Measurements from ENCODE around the gene XPC.
A peak's percentile ranks its signal among the peaks of the same experiment; 100 is the strongest.
"Not testable (repeated sequence)": the region's sequence is repeated elsewhere in the genome, so short reads cannot be mapped to it uniquely, and the experiment has no call there.

Gene XPC

DNA sequence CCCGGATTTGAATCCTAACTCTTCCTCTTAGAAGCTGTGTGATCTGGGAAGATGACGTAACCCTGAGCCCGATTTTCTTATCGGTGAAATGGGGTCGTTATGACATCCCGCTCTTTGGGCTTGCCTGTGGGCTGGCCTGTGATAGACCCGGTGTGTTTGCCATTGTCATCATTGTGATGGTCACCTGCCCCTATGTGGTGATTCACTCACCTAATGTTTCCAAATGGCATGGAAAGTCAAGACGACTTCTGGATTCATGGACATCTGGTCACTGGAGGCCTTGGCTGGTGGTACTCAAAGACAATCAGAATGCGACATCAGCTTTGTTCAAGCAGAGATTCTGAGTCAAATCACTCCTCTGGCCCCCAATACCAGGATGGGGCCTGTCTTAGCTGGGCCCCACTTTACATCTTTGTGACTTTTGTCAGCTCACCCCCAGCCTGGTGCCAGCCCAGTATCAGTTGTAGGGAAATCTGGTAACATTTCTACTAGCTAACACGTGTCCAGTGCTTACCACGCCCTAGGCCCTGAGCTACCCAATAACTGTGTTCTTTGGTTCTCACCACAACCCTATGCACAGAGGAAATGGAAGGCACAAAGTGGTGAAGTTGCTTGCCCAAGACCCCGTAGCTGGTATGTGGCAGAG, 50.8 kb downstream of the XPC start:
- Histone ChIP-seq H3K4me3 (ENCODE audit: low read length) (no peak overlapping the region), H3K36me3 (ENCODE audit: control insufficient read depth, low read depth, low read length) (peaks cover 23% of the 10 kb centered on the region), H3K9me3 (ENCODE audit: control insufficient read depth, low read depth, low read length) (no peaks in the 10 kb centered on the region), H3K9ac (ENCODE audit: low read length) (no peak overlapping the region), H3K27ac (ENCODE audit: low read length) (no peak overlapping the region), H3K4me1 (ENCODE audit: control insufficient read depth, low read depth, low read length) (peaks cover 16% of the 10 kb centered on the region), H3K27me3 (ENCODE audit: control insufficient read depth, insufficient read depth, low read length) (no peaks in the 10 kb centered on the region)

DNA sequence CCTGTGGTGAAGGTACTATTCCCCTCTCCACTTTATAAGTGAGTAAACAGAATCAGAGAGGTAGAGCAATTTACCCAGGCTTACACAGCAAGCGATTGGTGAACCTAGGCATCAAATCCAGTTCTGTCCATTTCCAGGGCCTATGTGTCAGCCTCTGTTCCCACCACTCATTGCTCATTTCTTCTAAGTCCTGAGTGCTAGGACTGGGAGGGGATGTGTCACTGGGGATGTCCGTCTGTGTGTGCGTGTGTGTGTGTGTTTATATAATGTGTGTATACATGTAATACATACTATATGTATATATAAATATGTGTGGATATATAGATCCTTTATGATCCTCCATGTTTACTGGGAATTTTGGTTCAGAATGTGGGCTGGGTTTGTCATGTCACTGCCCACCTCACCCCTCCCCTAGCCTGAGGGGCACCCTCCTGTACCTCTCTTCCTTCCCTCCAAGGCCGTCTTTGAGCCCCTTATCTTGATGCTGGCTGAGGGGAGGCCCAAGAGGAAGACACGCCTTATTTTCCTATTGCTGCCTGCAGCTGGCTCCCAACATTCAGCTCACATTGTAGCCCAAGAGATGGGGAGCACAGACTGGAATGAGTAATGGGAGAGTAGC, 51.4 kb downstream of the XPC start:
- H3K9ac ChIP-seq (ENCODE audit: low read length), result no peak overlapping the region
- H3K27me3 ChIP-seq (ENCODE audit: control insufficient read depth, insufficient read depth, low read length), result no peaks in the 10 kb centered on the region
- no peak overlapping the region for H3K4me3 ChIP-seq (ENCODE audit: low read length)
- H3K4me1 ChIP-seq (ENCODE audit: control insufficient read depth, low read depth, low read length), result peaks cover 22% of the 10 kb centered on the region
- no peaks in the 10 kb centered on the region for H3K9me3 ChIP-seq (ENCODE audit: control insufficient read depth, low read depth, low read length)
- H3K27ac ChIP-seq (ENCODE audit: low read length), result no peak overlapping the region
- H3K36me3 ChIP-seq (ENCODE audit: control insufficient read depth, low read depth, low read length), result peaks cover 20% of the 10 kb centered on the region

DNA sequence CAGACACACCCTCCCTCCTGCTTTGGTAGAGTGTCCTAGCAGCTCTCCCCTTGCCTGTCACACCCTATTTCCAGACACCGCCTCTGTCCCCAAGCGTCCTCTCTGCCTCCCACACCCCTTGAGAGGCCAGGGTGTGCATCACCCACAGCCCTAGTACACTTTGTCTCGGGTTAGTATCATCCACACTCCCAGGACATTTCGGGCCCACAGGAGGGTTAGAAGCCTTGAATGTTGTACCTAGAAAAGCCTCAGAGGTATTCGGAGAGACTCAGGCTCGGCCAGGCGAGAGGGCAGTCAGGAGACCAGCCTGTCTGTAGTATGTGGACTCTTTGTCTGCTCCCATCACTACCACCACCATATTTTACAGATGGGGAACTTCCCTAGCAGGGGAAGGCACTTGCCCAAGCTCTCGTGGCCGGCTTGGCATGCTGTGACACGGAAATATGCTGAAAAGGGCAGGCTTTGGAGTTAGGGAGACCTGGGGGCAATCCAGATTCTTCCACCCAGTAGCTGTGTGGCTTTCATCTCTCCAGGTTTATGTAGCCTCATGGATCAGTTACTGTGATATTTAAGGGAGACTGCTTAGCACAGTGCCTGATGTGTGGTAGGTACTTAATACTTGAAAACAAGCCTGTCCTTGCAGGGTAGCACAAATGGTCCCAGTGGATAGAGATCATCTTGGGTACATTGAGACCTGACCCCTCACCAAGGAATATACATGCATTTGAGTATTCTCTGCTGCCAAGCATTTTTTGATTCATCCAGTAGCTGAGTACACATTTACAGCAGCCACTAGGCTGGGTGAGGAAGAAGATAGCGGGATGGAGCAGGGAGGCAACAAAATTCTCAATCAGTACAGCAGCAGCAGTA, 52.1 kb downstream of the XPC start:
- Histone ChIP-seq H3K4me3 (ENCODE audit: low read length) (peak overlapping the region; percentile 92), H3K27me3 (ENCODE audit: control insufficient read depth, insufficient read depth, low read length) (no peaks in the 10 kb centered on the region), H3K9ac (ENCODE audit: low read length) (no peak overlapping the region), H3K36me3 (ENCODE audit: control insufficient read depth, low read depth, low read length) (peaks cover 17% of the 10 kb centered on the region), H3K27ac (ENCODE audit: low read length) (no peak overlapping the region), H3K4me1 (ENCODE audit: control insufficient read depth, low read depth, low read length) (peaks cover 23% of the 10 kb centered on the region), H3K9me3 (ENCODE audit: control insufficient read depth, low read depth, low read length) (no peaks in the 10 kb centered on the region)

GRCh38 chr3:14125193-14126016, 53.0 kb downstream of the XPC start:
- peak overlapping the region; percentile 92 for H3K4me3 ChIP-seq (ENCODE audit: low read length)
- no peaks in the 10 kb centered on the region for H3K9me3 ChIP-seq (ENCODE audit: control insufficient read depth, low read depth, low read length)
- no peaks in the 10 kb centered on the region for H3K27me3 ChIP-seq (ENCODE audit: control insufficient read depth, insufficient read depth, low read length)
- peaks cover 23% of the 10 kb centered on the region for H3K4me1 ChIP-seq (ENCODE audit: control insufficient read depth, low read depth, low read length)
- H3K36me3 ChIP-seq (ENCODE audit: control insufficient read depth, low read depth, low read length), result peaks cover 9% of the 10 kb centered on the region
- H3K9ac ChIP-seq (ENCODE audit: low read length), result peak overlapping the region; percentile 81
- H3K27ac ChIP-seq (ENCODE audit: low read length), result peak overlapping the region; percentile 41

DNA sequence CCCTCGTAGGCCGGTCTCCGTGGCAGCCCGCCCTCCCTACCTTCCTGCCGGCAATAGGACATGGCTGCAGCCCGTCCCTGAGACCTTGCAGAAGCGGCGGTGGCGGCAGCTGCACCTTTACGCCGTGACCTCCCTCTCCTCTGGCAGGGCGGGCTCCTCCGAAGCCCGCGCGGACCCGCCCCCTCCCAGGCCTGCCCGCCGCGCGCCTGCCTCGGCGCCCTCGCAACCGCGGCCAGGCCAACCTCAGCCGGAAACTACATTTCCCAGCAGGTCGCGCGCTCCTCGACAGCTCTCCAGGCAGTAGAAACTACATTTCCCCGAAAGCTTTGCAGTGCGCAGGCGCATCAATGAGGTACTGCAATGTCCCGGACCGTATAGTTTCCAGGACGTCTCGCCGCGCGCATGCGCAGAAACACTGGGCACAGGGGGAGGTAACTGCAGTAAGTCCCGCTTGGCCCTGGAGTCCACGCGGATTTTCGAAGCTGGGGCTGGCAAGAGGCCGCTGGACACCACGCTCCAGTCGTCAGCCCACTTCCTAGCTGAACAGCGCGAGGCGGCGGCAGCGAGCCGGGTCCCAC, 53.7 kb downstream of the XPC start, which contains the start of the genes CHCHD4 and TMEM43:
CHCHD4 (minus strand) TSS at position 256 of the 578 bp plus-strand sequence; CDS start at position 62, 194 bp downstream.
TMEM43 (plus strand) TSS at position 438 of the 578 bp plus-strand sequence. CDS start 142 bp downstream, outside the sequence.
- H3K4me3 ChIP-seq (ENCODE audit: low read length), result peak within 1 kb of the TSS; percentile 92
- no peaks in the 10 kb centered on the region for H3K9me3 ChIP-seq (ENCODE audit: control insufficient read depth, low read depth, low read length)
- peak within 1 kb of the TSS; percentile 81 for H3K9ac ChIP-seq (ENCODE audit: low read length)
- H3K4me1 ChIP-seq (ENCODE audit: control insufficient read depth, low read depth, low read length), result peaks cover 23% of the 10 kb centered on the region
- H3K27me3 ChIP-seq (ENCODE audit: control insufficient read depth, insufficient read depth, low read length), result no peaks in the 10 kb centered on the region
- H3K27ac ChIP-seq (ENCODE audit: low read length), result peak within 1 kb of the TSS; percentile 41
- peaks cover 9% of the 10 kb centered on the region for H3K36me3 ChIP-seq (ENCODE audit: control insufficient read depth, low read depth, low read length)

GRCh38 chr3:14124223-14124614, 54.2 kb downstream of the XPC start:
- Histone ChIP-seq H3K36me3 (ENCODE audit: control insufficient read depth, low read depth, low read length) (peaks cover 9% of the 10 kb centered on the region), H3K9ac (ENCODE audit: low read length) (peak overlapping the region; percentile 81), H3K4me3 (ENCODE audit: low read length) (peak overlapping the region; percentile 92), H3K9me3 (ENCODE audit: control insufficient read depth, low read depth, low read length) (no peaks in the 10 kb centered on the region), H3K4me1 (ENCODE audit: control insufficient read depth, low read depth, low read length) (peaks cover 23% of the 10 kb centered on the region), H3K27ac (ENCODE audit: low read length) (peak overlapping the region; percentile 18), H3K27me3 (ENCODE audit: control insufficient read depth, insufficient read depth, low read length) (no peaks in the 10 kb centered on the region)

GRCh38 chr3:14123308-14124222, 54.8 kb downstream of the XPC start:
- Histone ChIP-seq H3K9me3 (ENCODE audit: control insufficient read depth, low read depth, low read length) (no peaks in the 10 kb centered on the region), H3K4me1 (ENCODE audit: control insufficient read depth, low read depth, low read length) (peaks cover 23% of the 10 kb centered on the region), H3K27me3 (ENCODE audit: control insufficient read depth, insufficient read depth, low read length) (no peaks in the 10 kb centered on the region), H3K4me3 (ENCODE audit: low read length) (peak overlapping the region; percentile 92), H3K36me3 (ENCODE audit: control insufficient read depth, low read depth, low read length) (peaks cover 5% of the 10 kb centered on the region), H3K9ac (ENCODE audit: low read length) (peak overlapping the region; percentile 81), H3K27ac (ENCODE audit: low read length) (no peak overlapping the region)

DNA sequence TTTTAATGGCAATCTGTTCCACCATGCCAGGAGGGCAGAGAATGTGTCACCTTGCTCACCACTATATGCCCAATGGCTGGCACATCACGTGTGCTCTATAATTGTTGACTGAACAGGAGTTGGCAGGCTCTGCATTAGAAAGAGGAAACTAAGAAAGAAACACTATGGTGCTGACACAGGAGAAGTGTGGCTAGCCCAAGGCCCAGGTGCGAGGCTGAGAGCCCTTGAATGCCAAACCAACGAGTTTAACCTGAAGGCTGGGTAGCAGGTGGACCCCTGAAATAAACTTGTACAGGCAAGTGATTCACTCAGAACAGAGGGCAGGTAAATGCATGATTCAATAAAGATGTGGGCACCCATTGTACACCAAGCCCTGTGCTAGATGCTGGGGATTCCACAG, 56.1 kb downstream of the XPC start:
- H3K4me1 ChIP-seq (ENCODE audit: control insufficient read depth, low read depth, low read length), result peaks cover 23% of the 10 kb centered on the region
- H3K4me3 ChIP-seq (ENCODE audit: low read length), result no peak overlapping the region
- no peak overlapping the region for H3K9ac ChIP-seq (ENCODE audit: low read length)
- H3K36me3 ChIP-seq (ENCODE audit: control insufficient read depth, low read depth, low read length), result peaks cover 4% of the 10 kb centered on the region
- H3K9me3 ChIP-seq (ENCODE audit: control insufficient read depth, low read depth, low read length), result no peaks in the 10 kb centered on the region
- H3K27me3 ChIP-seq (ENCODE audit: control insufficient read depth, insufficient read depth, low read length), result no peaks in the 10 kb centered on the region
- no peak overlapping the region for H3K27ac ChIP-seq (ENCODE audit: low read length)

DNA sequence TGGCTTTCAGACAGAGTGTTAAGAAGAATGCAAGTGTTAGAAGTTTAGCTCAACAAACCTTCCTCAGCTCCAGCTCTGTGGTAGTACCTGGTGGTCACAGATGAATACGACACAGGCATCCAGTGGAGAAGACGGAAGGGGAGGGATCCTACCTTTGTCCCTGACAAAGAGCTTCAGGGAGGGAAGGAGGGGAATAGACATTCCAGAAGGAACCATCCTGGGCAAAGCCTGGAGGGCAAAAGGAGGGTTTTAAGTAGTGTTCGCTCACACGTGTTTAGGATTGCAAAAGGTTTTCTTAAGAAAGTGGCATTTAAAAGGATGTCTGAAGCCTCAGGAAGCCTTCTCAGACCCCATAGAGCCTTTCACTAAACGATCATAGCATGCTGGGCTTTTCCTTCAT, 56.5 kb downstream of the XPC start:
- Histone ChIP-seq H3K9me3 (ENCODE audit: control insufficient read depth, low read depth, low read length) (no peaks in the 10 kb centered on the region), H3K36me3 (ENCODE audit: control insufficient read depth, low read depth, low read length) (peaks cover 4% of the 10 kb centered on the region), H3K27ac (ENCODE audit: low read length) (no peak overlapping the region), H3K27me3 (ENCODE audit: control insufficient read depth, insufficient read depth, low read length) (no peaks in the 10 kb centered on the region), H3K4me1 (ENCODE audit: control insufficient read depth, low read depth, low read length) (peaks cover 23% of the 10 kb centered on the region), H3K4me3 (ENCODE audit: low read length) (no peak overlapping the region), H3K9ac (ENCODE audit: low read length) (no peak overlapping the region)

DNA sequence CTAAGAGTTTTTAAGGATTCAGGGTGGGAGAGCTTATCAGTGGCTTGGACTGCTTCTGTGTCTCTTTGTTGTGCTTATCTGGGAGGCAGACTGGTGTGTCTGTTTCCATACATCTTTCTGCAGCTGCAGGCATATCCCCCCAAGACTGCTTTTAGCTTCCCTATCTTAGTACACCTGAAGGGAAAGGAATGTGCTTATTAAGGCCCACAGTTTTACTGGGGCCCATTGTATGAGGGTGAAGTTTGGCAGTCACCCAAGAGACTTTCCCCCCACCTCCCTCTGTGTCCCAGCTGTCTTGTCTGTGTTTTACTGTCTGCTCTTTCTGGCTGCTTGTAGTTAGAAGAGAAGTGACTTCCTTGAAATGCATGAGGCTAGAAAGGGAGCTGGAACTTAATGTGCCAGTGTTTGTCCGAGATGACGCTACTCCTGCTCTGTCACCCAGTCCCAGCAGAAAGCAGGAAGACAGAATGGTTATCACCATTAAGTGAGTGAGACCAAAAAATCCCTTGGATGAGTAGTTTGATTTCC, 57.4 kb downstream of the XPC start:
- not testable (repeated sequence) for H3K9me3 ChIP-seq (ENCODE audit: control insufficient read depth, low read depth, low read length); H3K36me3 ChIP-seq (ENCODE audit: control insufficient read depth, low read depth, low read length); H3K9ac ChIP-seq (ENCODE audit: low read length); H3K27me3 ChIP-seq (ENCODE audit: control insufficient read depth, insufficient read depth, low read length); H3K27ac ChIP-seq (ENCODE audit: low read length); H3K4me3 ChIP-seq (ENCODE audit: low read length)
- peaks cover 20% of the 10 kb centered on the region for H3K4me1 ChIP-seq (ENCODE audit: control insufficient read depth, low read depth, low read length)

Measured in iPS-18a (cell line).